DMS 273 (cell line): Measurements from ENCODE around the gene CCND1.
"Not testable (repeated sequence)": the region's sequence is repeated elsewhere in the genome, so short reads cannot be mapped to it uniquely, and the experiment has no call there.

ENCODE experiments used
- DNase-seq: peaks from one replicate; lab custom pipeline; 2025; ENCODE audit not compliant: unreplicated experiment; lab: John Stamatoyannopoulos, UW

The CCND1 gene

DNA sequence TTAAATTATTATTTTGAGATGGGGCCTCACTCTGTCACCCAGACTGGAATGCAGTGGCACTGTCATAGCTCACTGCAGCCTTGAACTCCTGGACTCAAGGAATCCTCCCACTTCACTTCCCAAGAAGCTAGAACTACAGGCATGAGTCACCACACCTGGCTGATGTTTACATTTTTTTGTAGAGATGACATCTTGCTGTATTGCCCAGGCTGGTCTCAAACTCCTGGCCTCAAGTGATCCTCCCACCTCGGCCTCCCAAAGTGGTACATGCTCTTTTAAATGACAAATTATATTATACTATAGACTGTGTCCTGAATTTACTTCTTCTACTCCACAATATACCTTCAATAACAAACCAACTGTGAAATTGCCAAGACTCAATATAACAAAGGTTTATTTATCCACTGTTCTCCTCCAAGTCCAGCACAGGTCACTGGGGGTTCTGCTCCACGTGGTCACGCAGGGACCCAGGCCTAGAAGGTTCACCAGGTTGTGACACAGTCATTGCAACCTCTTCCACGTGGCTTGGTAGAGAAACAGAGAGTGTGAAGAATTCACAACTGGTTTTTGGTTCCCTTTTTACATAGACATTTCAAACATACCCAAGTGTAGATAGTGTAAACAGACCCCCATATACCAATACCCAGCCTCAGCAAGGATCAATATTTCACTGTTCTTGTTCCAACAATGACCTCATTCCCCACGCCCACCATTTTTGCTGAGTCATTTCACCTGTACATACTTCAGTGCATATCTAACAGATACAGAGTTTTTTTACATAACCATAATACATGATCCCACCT, 47.2 kb downstream of the CCND1 start:
- not testable (repeated sequence) for DNase-seq

DNA sequence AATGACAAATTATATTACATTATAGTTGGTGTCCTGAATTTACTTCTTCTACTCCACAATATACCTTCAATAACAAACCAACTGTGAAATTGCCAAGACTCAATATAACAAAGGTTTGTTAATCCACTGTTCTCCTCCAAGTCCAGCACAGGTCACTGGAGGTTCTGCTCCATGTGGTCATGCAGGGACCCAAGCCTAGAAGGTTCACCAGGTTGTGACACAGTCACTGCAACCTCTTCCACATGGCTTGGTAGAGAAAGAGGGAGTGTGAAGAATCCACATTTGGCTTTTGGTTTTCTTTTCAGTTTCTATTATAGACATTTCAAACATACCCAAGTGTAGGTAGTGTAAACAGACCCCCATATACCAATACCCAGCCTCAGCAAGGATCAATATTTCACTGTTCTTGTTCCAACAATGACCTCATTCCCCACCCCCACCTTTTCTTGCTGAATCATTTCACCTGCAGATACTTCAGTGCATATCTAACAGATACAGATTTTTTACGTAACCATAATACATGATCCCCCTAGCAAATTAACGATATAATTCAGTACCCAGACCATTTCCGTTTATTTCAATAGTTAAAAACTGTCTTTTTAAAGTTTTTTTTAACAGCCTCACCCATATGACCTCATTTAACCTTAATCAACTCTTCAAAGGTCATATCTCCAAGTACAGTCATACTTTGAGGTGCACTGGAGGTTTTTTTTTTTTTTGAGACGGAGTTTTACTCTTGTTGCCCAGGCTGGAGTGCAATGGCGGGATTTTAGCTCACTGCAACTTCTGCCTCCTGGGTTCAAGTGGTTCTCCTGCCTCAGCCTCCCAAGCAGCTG, 48.7 kb downstream of the CCND1 start:
- DNase-seq = no peak

DNA sequence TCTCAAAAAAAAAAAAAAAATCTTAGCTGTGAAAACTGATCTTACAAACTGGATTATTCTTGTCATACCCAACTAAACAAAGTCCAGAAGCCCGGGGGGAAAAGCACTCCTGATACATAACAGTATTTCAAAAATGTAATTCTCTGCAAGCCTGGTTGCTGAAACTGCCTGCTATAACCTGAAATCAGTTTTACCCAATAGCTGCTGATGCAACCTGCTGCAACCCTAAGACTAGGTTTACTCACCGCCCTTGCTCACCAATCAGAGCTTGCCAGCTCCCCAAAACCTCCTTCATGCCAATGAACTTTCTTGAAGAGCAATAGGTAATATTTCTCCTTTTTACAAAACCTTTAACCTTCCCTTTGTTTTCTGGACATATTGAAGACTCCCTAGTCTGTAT, 50.5 kb downstream of the CCND1 start:
- no peak for DNase-seq

DNA sequence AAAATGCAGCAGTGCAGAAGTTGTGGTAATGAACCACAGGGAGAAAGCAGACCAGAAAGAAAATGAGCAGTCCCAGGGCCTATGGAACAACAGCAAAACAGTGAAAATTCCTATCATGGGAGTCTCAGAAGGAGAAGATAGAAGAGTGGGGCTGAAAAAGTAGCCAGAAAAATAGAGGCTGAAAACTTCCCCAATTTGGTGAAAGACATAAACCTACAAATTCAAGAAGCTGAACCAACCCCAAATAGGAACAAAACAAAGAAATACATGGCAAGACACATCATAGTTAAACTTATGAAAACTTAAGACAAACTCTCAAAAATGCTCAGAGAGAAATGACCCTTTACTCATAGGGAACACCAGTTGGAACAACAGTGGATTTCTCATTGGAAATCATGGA, 51.5 kb downstream of the CCND1 start:
- DNase-seq = no peak

DNA sequence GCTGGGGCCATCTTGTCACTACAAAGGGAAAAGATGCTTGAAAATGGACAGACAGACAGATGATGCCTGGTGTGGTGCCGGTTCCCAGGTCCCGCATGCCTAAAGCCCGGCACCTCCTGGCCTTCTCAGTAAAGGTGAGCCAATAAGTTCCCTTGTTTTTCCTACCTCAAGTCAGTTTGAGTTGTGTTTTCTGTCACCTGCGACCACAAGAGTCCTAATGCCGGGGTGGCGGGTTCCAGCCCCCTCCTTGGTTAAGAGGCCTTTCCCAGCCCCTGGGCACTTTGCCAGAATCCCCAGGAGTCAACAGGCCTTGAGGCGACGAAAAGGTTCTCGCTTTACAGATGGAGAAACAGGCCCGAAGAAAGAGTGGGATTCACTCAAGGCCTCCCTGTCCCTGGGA, 53.8 kb downstream of the CCND1 start:
- no peak for DNase-seq

DNA sequence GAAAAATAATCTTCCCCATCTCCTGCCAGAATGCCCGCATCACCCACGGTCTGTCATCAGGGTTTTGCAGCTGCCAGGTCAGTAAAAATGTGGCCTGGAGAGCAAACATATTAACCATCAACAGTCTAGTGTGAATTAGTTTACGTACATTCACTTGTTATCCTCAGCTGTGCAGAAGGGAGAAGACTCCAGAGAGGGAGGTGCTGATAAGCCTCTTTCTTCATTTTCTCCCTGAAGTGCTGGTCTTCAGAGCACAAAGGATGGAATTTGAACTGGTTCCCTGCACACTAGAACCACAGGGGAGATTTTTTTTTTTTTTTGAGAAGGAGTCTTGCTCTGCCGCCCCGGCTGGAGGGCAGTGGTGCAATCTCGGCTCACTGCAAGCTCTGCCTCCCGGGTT, 54.6 kb downstream of the CCND1 start:
- no peak for DNase-seq

DNA sequence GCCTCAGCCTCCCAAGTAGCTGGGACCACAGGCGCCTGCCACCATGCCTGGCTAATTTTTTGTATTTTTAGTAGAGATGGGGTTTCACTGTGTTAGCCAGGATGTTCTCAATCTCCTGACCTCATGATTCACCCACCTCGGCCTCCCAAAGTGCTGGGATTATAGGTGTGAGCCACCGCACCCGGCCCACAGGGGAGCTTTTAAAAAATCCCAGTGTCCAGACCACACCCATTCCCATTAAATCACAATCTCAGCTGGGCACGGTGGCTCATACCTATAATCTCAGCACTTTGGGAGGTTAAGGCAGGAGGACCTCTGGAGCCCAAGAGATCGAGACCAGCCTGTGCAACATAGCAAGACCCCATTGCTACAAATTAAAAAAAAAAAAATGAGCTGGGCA, 55.0 kb downstream of the CCND1 start:
- not testable (repeated sequence) for DNase-seq

DNA sequence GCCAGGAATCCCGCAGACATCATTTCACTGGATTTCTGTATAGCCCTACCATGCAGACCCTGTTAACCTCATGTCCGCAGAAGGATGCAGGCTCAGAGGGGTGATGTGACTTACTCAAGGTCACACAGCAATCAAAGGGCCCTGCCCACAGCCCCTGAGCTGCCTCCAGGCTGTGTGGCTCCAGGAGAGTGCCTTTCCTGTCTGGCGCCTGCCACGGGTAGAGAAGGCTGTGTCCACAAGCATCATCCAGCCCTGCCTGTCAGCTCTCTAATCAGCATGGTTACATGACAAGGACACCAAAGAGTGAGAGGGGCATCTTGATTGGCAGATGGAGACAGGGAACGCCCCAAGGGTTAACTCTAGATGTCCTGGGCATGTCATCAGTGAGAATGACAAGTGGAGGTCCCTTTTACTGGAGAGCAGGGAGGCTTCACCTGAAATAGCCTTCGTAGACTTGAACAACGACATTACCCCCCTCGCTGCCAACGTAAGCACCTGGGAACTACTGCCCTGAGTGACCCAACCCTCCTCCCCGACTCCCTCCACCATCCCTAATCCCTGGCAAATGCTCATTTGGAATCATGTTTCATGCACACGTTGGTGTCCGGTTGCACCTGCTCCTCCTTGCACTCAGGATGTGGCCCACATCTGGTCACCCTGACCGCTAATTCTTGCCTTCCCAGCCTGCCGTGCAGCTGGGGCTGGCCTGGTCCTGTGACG, 56.0 kb downstream of the CCND1 start:
- peak; percentile 49 for DNase-seq

DNA sequence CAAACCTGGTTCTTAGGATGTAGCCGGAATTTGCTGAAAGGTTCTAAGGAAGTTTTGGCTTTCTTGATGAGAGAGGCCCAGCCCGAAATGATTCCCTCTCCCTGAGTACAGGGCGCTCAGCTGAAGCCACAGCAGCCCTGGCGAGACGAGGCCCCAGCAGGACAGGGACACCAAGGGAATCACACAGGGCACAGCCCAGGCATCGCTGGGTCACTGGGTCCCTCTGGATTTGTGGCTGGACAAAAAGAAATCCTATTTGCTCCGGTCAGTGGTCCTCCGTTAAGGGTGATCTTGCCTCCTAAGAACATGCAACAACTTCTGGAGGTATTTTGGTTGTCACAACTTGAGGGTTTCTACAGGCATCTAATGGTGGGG, 56.5 kb downstream of the CCND1 start:
- DNase-seq = no peak

DNA sequence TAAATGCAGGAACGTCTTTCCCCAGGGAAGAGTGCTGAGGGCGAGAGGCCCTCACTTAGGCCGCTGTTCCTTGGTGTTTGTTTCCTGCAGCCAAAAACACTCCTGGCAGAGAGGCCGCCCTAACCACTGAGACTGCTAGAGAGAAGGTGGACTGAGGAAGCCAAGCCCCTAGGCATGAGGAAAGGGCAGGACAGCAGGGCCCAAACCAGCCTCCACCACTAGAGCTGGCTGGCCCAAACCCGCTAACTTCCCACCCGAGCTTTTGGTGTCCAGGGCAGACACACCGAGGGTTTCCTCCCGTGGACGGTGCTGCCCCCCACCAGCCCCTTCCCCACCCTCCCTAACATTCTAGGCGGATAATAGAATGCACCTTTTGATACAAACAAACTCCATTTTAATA, 56.9 kb downstream of the CCND1 start:
- DNase-seq = no peak

DNA sequence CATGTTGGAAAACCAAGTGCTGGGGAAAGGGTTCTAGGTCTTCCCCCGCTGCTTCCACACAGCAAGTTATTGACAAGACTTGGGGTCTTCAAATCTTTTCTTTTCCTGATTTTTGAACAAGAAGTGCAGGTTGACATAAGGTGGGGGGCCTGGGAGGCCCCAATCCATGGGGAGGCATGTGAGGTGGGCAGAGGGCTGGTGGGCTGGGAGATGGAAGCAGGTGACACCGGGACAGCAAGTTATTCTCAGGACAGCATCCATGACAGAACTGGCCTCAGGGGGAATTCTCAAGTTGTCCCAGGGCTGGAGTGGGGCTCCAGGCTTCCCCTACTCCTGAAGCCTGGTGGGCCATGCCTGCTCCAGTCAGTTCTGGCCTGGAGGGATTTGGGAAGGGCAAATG, 57.4 kb downstream of the CCND1 start:
- DNase-seq = no peak

DNA sequence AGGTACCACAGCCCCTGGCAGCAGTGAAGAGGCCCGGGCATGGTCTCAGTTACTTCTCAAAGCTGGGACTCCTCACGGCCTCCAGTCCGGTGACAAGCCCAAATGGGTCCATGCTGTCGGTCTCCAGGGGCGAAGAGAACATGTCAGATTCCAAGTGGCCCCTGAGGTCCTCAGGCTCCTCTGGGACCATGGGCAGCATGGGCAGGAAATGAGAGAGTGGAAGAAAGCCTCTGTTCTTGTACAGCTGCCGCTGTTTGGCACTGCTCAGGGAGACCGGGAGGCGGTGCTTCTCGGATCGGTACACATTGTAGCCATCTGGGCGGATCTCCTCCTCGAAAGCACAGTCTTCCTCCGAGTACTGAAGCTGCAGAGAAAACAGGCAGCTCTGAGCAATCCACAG, 58.3 kb downstream of the CCND1 start:
- DNase-seq = peak; percentile 80

DNA sequence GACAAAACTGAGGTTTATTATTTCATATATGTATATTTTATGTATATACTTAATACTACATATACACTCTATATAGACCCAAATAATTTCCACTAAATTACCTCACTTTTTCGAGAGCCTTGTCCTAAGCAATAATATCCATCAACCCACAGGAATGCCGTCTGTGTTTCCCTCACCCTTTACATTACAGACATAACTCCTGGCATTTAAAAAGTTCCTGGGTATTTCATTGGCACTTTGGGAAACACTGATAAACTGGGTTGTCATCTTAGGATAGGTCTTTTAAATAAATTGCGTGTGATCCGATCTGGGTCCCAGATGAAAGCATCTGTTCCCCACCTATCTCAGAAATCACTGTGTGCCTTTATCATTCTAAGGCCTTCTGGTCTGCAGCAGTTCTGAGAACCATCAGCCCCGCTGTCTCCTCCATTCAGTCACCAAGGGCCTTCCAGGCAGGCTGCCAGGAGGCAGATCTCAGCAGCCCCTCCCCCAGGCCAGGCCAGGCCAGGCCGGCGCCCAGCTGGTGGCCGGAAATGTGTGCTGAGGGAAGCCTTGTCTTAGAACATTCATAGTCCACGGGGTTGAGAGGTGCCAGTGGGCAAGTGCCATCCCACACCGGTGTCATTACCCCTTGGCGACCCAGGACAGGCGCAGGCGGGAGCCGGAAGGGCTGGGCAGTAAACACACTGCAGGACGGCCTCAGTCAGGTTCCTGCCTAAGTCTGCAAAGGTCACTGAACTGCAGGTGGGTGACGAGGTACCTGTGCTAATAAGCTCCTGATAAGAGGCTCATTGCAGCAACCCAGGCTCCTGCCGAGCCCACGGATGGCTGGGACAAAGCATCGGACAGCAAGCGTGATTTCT, 59.6 kb downstream of the CCND1 start:
- DNase-seq = peak; percentile 81

DNA sequence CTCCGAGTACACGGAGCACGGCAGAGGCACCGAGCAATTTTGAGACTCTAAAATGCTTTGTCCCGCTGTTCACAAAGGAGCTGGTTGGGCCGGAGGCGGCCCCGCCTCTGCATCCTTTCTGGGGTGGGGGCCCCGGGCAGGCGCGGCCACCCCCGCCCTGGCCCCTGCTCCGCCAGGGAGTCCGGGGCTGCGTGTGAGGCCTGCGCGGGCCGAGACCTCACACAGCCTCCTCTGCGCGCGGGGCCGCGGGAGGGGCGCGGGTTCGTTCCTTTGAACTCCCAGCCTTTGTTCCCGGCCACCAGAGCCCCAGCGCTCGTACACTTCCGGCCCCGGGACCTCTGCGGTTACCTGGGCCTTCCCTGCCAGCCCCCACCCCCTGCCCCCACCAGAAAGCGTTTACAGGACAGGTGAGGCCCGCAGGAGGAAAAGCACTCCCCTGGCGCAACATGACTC, 61.3 kb downstream of the CCND1 start:
- no peak for DNase-seq

DNA sequence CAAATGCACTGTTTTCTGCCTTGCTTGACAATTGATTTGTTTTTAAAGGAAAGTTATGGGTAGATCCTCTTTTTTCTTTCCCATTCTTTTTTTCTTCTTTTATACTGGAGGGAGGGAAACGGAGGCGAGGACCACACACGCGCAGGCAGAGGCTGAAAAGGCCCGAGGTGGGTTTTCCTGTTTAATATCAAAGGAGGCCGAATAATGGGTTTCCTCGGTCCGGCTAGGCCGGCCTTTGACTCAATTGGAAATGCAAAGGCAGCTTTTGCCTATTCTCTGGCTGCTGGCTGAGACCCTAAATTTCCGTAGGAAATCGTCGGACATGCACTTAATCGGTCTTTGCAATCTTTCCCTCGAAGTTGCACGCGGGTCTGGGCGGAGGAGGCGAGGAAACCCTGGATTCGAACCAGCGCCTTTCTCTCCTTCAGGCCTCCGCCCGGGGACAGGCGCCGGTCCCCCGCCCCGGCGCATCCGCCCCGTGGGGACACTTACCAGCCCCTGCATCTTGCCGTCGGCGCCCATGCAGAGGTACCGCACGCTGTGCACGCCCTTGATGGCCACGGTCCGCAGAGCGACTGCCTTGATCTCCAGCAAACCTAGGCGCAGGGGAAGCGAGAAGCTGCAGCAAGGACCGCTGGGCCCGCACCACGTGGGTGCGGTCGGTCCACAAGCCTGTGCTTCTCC, 62.0 kb downstream of the CCND1 start:
- no peak for DNase-seq

DNA sequence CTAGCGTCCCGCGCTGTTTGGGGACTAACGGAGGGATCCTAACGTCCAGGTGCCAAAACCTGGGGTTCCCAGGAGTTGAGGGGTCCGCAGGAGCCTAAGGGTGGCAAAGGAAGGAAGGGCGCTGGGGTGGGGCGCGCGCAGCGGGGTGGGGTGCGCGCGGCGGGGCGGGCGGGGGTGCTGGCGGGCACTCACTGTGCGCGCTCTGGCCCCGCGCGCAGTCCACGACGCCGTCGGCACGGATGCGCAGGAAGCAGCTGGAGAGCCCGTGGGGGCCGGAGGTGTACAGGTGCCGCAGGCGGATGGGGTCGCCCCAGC, 62.5 kb downstream of the CCND1 start:
- no peak for DNase-seq
